Brain microvascular endothelial cell (primary cell): ENCODE results near the gene NTNG1.

Experiments used
- DNase-seq: peaks from one replicate; pipeline ENCODE4 v3.0.0-alpha.2; 2020
- H3K27ac ChIP-seq: fragments of 250-450 bp; sonication (Bioruptor Pico); 2 replicates; pipeline ENCODE4 v1.5.1; 2020; ENCODE audit warnings: mild to moderate bottlenecking, moderate library complexity
- H3K27me3 ChIP-seq: fragments of 250-450 bp; sonication (Bioruptor Pico); replicated peaks from 2 replicates; pipeline ENCODE4 v1.5.1; 2020; ENCODE audit warnings: mild to moderate bottlenecking
- H3K36me3 ChIP-seq: fragments of 250-450 bp; sonication (Bioruptor Pico); replicated peaks from 2 replicates; pipeline ENCODE4 v1.5.1; 2020; ENCODE audit warnings: mild to moderate bottlenecking
- H3K4me3 ChIP-seq: 2 replicates; pipeline ENCODE4 v1.5.1; 2011; ENCODE audit warnings: low read depth, mild to moderate bottlenecking, control low read depth, low read length, moderate library complexity
- CTCF ChIP-seq: IDR thresholded peaks from 2 replicates; pipeline ENCODE4 v1.5.1; 2011; ENCODE audit warnings: low read depth, mild to moderate bottlenecking, moderate library complexity, low read length, control low read depth, inconsistent platforms; ENCODE audit errors: missing control alignments
- in situ Hi-C: cut with HindIII; loops from 2 replicates; pipeline ENCODE4 v1.10.0; 2017; ENCODE audit warnings: low sequenced_read_pairs, low pct_ligation_motif_present

The NTNG1 gene

GRCh38 chr1:107501081-107501605 lies 360.3 kb downstream of the NTNG1 start:
- no peak for DNase-seq
- H3K27ac ChIP-seq, result no peak overlapping the region
- no peak for TF ChIP-seq CTCF
- no peaks in the 10 kb centered on the region for H3K36me3 ChIP-seq
- H3K4me3 ChIP-seq, result no peak overlapping the region
- H3K27me3 ChIP-seq, result no peaks in the 10 kb centered on the region
- in situ Hi-C loops, result no loop called here

- DNase-seq, result no peak
- H3K36me3 ChIP-seq, result no peaks in the 10 kb centered on the region
- TF ChIP-seq CTCF, result no peak
- H3K27me3 ChIP-seq, result no peaks in the 10 kb centered on the region
- no peak overlapping the region for H3K27ac ChIP-seq
- no peak overlapping the region for H3K4me3 ChIP-seq
- in situ Hi-C loops, result no loop called here
Observed at GRCh38 chr1:107510347-107510746, 369.5 kb downstream of the NTNG1 start.

- no peak for DNase-seq
- no peak for TF ChIP-seq CTCF
- Histone ChIP-seq H3K27me3 (no peaks in the 10 kb centered on the region), H3K36me3 (no peaks in the 10 kb centered on the region), H3K27ac (no peak overlapping the region), H3K4me3 (no peak overlapping the region)
- in situ Hi-C loops, result no loop called here
Observed at GRCh38 chr1:107512836-107513235, 372.0 kb downstream of the NTNG1 start.

GRCh38 chr1:107514841-107515240 lies 374.0 kb downstream of the NTNG1 start:
- H3K4me3 ChIP-seq, result no peak overlapping the region
- in situ Hi-C loops, result no loop called here
- TF ChIP-seq CTCF, result no peak
- no peak overlapping the region for H3K27ac ChIP-seq
- no peaks in the 10 kb centered on the region for H3K36me3 ChIP-seq
- DNase-seq, result no peak
- H3K27me3 ChIP-seq, result no peaks in the 10 kb centered on the region

- Histone ChIP-seq H3K36me3 (no peaks in the 10 kb centered on the region), H3K4me3 (no peak overlapping the region), H3K27ac (no peak overlapping the region), H3K27me3 (no peaks in the 10 kb centered on the region)
- TF ChIP-seq CTCF, result no peak
- in situ Hi-C loops, result no loop called here
- DNase-seq, result no peak
Observed at GRCh38 chr1:107515702-107516101, 374.9 kb downstream of the NTNG1 start.

- H3K27me3 ChIP-seq, result no peaks in the 10 kb centered on the region
- no peak overlapping the region for H3K4me3 ChIP-seq
- no peak for DNase-seq
- no peak for TF ChIP-seq CTCF
- H3K36me3 ChIP-seq, result no peaks in the 10 kb centered on the region
- in situ Hi-C loops, result no loop called here
- H3K27ac ChIP-seq, result no peak overlapping the region
Observed at GRCh38 chr1:107523061-107523460, 382.2 kb downstream of the NTNG1 start.
